ENCODE data around the gene TMOD1. TPM values are rescaled to one million over a fixed set of nuclear protein-coding genes. Genes with fewer than 3 reads are reported as not detected.

TMOD1 gene
- total RNA-seq, 1 donor from 2014 or later: 0.23 TPM

DNA sequence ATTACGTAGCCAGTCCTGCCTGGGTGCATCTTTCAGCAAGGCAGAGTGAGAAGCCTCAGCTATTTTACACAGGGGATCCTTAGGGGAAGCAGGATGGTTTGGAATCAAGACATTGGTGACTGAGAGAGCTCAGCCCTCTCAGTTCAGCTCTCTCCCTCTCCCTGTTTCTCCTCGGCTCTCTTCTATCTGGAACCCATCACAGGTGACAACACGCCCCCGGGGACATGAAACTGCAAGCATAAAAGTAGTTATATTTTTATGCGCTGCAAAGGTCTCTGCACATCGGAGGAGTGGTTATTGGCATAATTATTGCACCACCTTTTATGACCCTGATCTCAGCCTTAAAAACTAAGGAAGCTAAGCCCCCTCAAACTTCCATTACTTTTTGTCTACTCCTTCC lies 14.2 kb downstream of the TMOD1 start:
- H3K4me1 Mint-ChIP-seq: peaks cover 7% of the 10 kb centered on the region
- no peaks in the 10 kb centered on the region for H3K9me3 Mint-ChIP-seq
- TF ChIP-seq, protein P1, sequence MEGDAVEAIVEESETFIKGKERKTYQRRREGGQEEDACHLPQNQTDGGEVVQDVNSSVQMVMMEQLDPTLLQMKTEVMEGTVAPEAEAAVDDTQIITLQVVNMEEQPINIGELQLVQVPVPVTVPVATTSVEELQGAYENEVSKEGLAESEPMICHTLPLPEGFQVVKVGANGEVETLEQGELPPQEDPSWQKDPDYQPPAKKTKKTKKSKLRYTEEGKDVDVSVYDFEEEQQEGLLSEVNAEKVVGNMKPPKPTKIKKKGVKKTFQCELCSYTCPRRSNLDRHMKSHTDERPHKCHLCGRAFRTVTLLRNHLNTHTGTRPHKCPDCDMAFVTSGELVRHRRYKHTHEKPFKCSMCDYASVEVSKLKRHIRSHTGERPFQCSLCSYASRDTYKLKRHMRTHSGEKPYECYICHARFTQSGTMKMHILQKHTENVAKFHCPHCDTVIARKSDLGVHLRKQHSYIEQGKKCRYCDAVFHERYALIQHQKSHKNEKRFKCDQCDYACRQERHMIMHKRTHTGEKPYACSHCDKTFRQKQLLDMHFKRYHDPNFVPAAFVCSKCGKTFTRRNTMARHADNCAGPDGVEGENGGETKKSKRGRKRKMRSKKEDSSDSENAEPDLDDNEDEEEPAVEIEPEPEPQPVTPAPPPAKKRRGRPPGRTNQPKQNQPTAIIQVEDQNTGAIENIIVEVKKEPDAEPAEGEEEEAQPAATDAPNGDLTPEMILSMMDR (conservative IDR thresholded peaks at IDR 0.05): no peak
- no peak overlapping the region for H3K4me3 Mint-ChIP-seq
- no peaks in the 10 kb centered on the region for H3K36me3 Mint-ChIP-seq (ENCODE audit: low read depth)
- peaks cover 33% of the 10 kb centered on the region for H3K27me3 Mint-ChIP-seq (ENCODE audit: low read depth)
- H3K27ac Mint-ChIP-seq (ENCODE audit: unreplicated experiment): no peak overlapping the region
- no peak for DNase-seq (ENCODE audit: low read depth, low spot score)

DNA sequence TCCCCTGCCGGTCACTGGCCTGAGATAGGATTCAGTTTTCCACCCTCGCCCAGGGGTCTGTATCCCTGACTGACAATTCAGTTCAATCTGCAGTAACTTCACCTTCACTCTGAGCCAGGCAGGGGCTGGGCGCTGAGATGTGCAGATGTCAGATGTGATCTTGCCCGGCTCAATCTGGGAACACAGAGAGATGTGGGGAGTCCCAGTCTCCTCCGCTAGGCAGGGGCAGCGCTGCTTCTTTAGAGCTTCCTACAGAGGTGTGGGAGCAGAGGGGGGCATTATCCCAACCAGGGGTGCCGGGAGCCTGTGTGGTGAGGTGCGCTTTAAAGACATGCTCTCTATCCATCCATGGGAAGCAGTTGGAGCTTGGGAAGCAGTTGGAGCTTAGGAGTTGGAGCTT lies 14.6 kb downstream of the TMOD1 start:
- no peak for DNase-seq (ENCODE audit: low read depth, low spot score)
- peaks cover 7% of the 10 kb centered on the region for H3K4me1 Mint-ChIP-seq
- H3K9me3 Mint-ChIP-seq: no peaks in the 10 kb centered on the region
- peaks cover 36% of the 10 kb centered on the region for H3K27me3 Mint-ChIP-seq (ENCODE audit: low read depth)
- H3K4me3 Mint-ChIP-seq: no peak overlapping the region
- TF ChIP-seq, protein P1 (conservative IDR thresholded peaks at IDR 0.05): no peak
- H3K36me3 Mint-ChIP-seq (ENCODE audit: low read depth): no peaks in the 10 kb centered on the region
- H3K27ac Mint-ChIP-seq (ENCODE audit: unreplicated experiment): no peak overlapping the region

DNA sequence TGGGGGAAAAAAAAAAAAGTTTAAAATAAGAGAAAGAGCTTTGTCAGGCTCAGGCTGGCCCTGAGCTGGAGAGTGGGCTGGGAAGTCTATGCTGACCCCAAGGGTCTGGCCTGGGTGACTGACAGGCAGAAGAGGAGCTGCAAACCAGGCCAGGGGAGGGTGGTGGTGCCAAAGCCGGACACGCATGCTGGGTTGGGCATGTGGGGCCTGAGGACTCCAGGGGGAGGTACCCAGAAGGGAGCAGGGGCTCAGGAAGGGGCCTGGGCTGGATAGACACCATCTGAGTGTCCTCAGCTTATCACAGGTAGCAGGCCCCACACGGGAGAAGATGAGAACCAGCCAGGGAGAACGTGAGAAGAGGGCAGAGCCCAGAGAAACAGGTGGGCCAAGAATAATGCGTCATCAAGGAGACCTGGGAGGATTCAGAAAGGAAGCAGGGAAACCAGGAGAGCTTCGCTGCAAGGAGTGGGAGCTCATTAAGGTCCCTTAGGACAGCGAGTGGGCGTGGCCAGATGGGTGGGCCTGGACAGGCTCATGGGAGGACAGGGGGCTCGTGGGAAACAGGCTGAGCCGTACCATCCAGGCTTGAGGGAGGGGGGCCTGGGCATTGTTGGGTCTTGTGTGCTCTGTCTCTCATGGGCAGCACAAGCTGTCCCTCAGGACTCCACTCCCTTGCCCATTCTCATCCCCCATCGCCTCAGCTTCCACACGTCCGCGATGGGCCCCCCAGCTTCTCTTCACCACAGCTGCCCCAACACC lies 16.0 kb downstream of the TMOD1 start:
- H3K36me3 Mint-ChIP-seq (ENCODE audit: low read depth): no peaks in the 10 kb centered on the region
- TF ChIP-seq, protein P1 (conservative IDR thresholded peaks at IDR 0.05): no peak
- H3K4me1 Mint-ChIP-seq: peaks cover 7% of the 10 kb centered on the region
- H3K4me3 Mint-ChIP-seq: no peak overlapping the region
- H3K27ac Mint-ChIP-seq (ENCODE audit: unreplicated experiment): no peak overlapping the region
- DNase-seq (ENCODE audit: low read depth, low spot score): no peak
- peaks cover 37% of the 10 kb centered on the region for H3K27me3 Mint-ChIP-seq (ENCODE audit: low read depth)
- no peaks in the 10 kb centered on the region for H3K9me3 Mint-ChIP-seq

DNA sequence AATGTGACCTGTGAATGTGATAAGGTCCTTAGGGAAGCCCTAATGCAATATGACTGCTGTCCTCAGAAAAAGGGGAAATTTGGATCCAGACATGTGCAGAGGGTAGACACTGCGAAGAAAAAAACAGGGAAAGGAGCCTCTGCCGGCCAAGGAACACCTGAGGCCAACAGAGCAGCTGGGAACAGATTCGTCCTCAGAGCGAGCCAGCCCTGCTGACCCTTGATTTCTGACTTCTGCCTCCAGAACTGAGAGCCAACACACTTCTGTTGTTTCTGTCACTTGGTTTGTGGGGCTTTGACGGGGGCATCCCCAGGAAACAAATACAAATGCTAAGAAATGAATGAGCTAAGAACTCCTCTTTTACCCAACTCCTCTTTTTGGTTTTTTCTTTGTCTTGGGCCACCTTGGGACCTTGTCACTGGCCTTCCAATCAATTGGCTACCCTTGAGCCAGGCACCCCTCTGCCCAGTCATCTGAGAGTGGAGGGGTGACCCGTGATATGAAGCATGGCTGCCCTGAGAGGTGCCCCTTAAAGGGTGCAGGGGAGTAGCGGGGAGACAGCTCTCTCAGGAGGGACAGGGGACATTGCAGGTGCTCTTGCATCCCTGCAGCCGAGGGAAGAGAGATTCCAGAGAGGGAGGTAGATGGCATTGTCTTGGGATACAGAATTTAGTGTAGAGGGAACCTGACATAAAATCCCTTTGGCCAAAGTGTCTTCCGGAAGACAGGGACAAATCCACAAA lies 16.9 kb downstream of the TMOD1 start:
- H3K36me3 Mint-ChIP-seq (ENCODE audit: low read depth): no peaks in the 10 kb centered on the region
- TF ChIP-seq, protein P1 (conservative IDR thresholded peaks at IDR 0.05): no peak
- H3K4me1 Mint-ChIP-seq: peaks cover 7% of the 10 kb centered on the region
- H3K9me3 Mint-ChIP-seq: no peaks in the 10 kb centered on the region
- H3K27ac Mint-ChIP-seq (ENCODE audit: unreplicated experiment): no peak overlapping the region
- H3K4me3 Mint-ChIP-seq: no peak overlapping the region
- DNase-seq (ENCODE audit: low read depth, low spot score): no peak
- H3K27me3 Mint-ChIP-seq (ENCODE audit: low read depth): peaks cover 37% of the 10 kb centered on the region

DNA sequence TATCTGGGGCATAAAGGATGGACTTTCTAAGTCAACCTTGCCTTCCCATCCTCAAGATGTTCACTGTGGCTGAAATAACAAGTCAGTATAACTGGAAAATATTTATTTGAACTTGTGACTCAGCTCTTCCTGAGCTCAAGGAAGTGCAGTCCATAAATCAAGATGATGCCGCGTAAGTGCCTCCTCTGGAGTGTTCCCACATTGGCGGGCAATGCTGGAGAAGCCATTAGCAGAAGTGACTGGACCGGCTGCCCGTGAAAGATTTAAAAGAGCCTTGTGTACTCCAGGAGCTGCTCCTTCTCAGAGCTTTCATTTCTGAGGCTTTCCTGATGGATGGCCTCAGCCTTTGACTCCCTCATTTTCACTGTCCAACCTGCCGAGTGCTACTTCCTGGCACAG lies 17.4 kb downstream of the TMOD1 start:
- no peak overlapping the region for H3K27ac Mint-ChIP-seq (ENCODE audit: unreplicated experiment)
- DNase-seq (ENCODE audit: low read depth, low spot score): no peak
- H3K4me3 Mint-ChIP-seq: no peak overlapping the region
- H3K27me3 Mint-ChIP-seq (ENCODE audit: low read depth): peaks cover 37% of the 10 kb centered on the region
- H3K36me3 Mint-ChIP-seq (ENCODE audit: low read depth): no peaks in the 10 kb centered on the region
- no peaks in the 10 kb centered on the region for H3K9me3 Mint-ChIP-seq
- TF ChIP-seq, protein P1 (conservative IDR thresholded peaks at IDR 0.05): no peak
- peaks cover 7% of the 10 kb centered on the region for H3K4me1 Mint-ChIP-seq

All from neural crest cell (in vitro differentiated cells).